SU-DHL-6 (cell line): ENCODE results near the gene SCAMP2.

Experiments used
- H2AFZ ChIP-seq: fragments of 200-600 bp; sonication (generic); 2 replicates; pipeline ENCODE4 v1.6.1; 2014; ENCODE audit warnings: low read depth, mild to moderate bottlenecking, moderate library complexity, mixed read lengths, antibody characterized with exemption, low read length; ENCODE audit not compliant: severe bottlenecking
- H3F3A ChIP-seq: fragments of 200-600 bp; shearing (Covaris generic); 2 replicates; pipeline ENCODE4 v1.6.0; 2016; ENCODE audit warnings: antibody characterized with exemption, mild to moderate bottlenecking; ENCODE audit not compliant: insufficient read depth
- H3K27ac ChIP-seq: fragments of 200-600 bp; sonication (generic); 2 replicates; pipeline ENCODE4 v1.5.1; 2016; ENCODE audit warnings: low read depth, mild to moderate bottlenecking, low read length, moderate library complexity, mixed read lengths
- H3K27me3 ChIP-seq: fragments of 200-600 bp; sonication (generic), shearing (Covaris generic); 2 replicates; pipeline ENCODE4 v1.6.0; 2014; ENCODE audit warnings: mild to moderate bottlenecking, low read length
- H3K36me3 ChIP-seq: fragments of 200-600 bp; sonication (generic); 2 replicates; pipeline ENCODE4 v1.6.1; 2014; ENCODE audit warnings: mild to moderate bottlenecking, low read length, mixed read lengths
- H3K4me2 ChIP-seq: fragments of 300-600, 200-600 bp; shearing (Covaris generic), sonication (generic); 2 replicates; pipeline ENCODE4 v1.6.0; 2014; ENCODE audit warnings: low read length, low read depth, mild to moderate bottlenecking; ENCODE audit not compliant: poor library complexity, severe bottlenecking
- H3K4me3 ChIP-seq: fragments of 200-600 bp; sonication (generic); 2 replicates; pipeline ENCODE4 v1.5.1; 2014; ENCODE audit warnings: antibody characterized with exemption, low read length, mild to moderate bottlenecking, mixed read lengths; ENCODE audit not compliant: insufficient read depth, poor library complexity, severe bottlenecking
- H3K79me2 ChIP-seq: fragments of 200-600 bp; sonication (generic); 2 replicates; pipeline ENCODE4 v1.6.1; 2014; ENCODE audit warnings: mild to moderate bottlenecking, low read length, moderate library complexity; ENCODE audit not compliant: insufficient read depth
- H3K9ac ChIP-seq: fragments of 200-600 bp; sonication (generic); 2 replicates; pipeline ENCODE4 v1.7.0; 2014; ENCODE audit warnings: mild to moderate bottlenecking, low read length
- H3K9me2 ChIP-seq: fragments of 200-600 bp; sonication (generic); replicated peaks from 2 replicates; pipeline ENCODE4 v1.6.1; 2014; ENCODE audit warnings: low read length; ENCODE audit not compliant: insufficient read depth
- H3K9me3 ChIP-seq: fragments of 200-600 bp; sonication (generic); 2 replicates; pipeline ENCODE4 v1.6.1; 2014; ENCODE audit warnings: low read length, mixed read lengths; ENCODE audit not compliant: insufficient read depth
- H4K20me1 ChIP-seq: fragments of 200-600 bp; sonication (generic); 2 replicates; pipeline ENCODE4 v1.6.1; 2014; ENCODE audit warnings: low read depth, mild to moderate bottlenecking, antibody characterized with exemption, low read length, moderate library complexity, mixed read lengths
- EZH2phosphoT487 ChIP-seq: fragments of 200-600 bp; sonication (generic), shearing (Covaris generic); conservative IDR thresholded peaks from 2 replicates; pipeline ENCODE4 v1.6.1; 2018; ENCODE audit warnings: mild to moderate bottlenecking, antibody characterized with exemption, low read length, moderate library complexity, mixed read lengths
- TF ChIP-seq, protein P1 (sequence below): fragments of 200-600 bp; sonication (generic); IDR thresholded peaks from one replicate; pipeline ENCODE4 v1.5.1; 2017; ENCODE audit warnings: antibody characterized with exemption, mild to moderate bottlenecking, low read length, moderate library complexity; ENCODE audit not compliant: insufficient read depth, poor library complexity, severe bottlenecking

SCAMP2 gene

DNA sequence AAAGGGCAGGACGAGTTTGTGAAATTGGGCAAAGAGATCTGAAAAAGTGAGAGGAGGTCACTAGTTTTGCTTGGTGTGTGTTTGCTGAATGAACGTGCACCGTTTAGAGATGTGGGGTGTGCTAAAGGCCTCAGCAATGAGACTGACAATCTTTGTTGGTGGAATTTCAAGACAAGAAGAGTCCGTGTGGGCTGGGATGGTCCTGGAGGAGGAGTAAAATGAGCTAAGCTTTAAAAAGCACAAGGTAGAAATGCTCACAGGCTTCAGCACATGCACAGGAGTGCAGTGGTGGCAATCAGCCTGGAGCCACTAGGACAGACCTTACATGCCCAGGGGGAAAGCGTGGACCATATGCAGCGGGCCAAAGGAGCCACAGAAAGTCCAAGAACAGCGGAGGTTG lies 48.2 kb downstream of the SCAMP2 start:
- Histone ChIP-seq H3F3A (no peaks in the 10 kb centered on the region), H3K4me3 (no peak overlapping the region), H4K20me1 (no peaks in the 10 kb centered on the region), H3K27ac (no peak overlapping the region), H3K9me2 (no peaks in the 10 kb centered on the region), H3K9me3 (no peaks in the 10 kb centered on the region), H3K9ac (no peak overlapping the region), H3K27me3 (no peaks in the 10 kb centered on the region), H3K4me2 (no peak overlapping the region), H3K79me2 (no peaks in the 10 kb centered on the region), H2AFZ (no peak overlapping the region), H3K36me3 (no peaks in the 10 kb centered on the region)
- TF ChIP-seq EZH2phosphoT487, result no peak
- TF ChIP-seq, protein P1, sequence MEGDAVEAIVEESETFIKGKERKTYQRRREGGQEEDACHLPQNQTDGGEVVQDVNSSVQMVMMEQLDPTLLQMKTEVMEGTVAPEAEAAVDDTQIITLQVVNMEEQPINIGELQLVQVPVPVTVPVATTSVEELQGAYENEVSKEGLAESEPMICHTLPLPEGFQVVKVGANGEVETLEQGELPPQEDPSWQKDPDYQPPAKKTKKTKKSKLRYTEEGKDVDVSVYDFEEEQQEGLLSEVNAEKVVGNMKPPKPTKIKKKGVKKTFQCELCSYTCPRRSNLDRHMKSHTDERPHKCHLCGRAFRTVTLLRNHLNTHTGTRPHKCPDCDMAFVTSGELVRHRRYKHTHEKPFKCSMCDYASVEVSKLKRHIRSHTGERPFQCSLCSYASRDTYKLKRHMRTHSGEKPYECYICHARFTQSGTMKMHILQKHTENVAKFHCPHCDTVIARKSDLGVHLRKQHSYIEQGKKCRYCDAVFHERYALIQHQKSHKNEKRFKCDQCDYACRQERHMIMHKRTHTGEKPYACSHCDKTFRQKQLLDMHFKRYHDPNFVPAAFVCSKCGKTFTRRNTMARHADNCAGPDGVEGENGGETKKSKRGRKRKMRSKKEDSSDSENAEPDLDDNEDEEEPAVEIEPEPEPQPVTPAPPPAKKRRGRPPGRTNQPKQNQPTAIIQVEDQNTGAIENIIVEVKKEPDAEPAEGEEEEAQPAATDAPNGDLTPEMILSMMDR, result no peak

DNA sequence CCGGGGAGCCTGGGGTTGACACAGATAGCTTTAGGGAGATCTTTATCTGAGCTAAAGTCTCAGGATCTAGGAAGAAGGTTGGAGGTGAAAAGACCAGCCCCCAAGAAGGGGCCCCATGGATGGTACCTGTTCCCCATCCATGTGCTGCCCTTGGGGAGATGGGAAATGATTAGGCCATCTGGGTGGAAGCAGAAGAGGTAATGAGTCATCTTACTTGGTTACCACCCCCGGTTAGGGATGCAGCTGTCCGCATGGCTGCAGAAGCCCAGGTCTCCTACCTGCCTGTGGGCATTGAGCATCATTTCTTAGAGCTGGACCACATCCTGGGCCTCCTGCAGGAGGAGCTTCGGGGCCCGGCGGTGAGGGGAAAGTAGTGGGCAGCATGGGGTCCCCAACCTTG lies 49.8 kb downstream of the SCAMP2 start:
- no peaks in the 10 kb centered on the region for H3K9me3 ChIP-seq
- no peak overlapping the region for H3K4me3 ChIP-seq
- H3K4me2 ChIP-seq, result no peak overlapping the region
- no peaks in the 10 kb centered on the region for H3K36me3 ChIP-seq
- H3K9ac ChIP-seq, result no peak overlapping the region
- TF ChIP-seq, protein P1, result no peak
- TF ChIP-seq EZH2phosphoT487, result no peak
- no peak overlapping the region for H3K27ac ChIP-seq
- no peak overlapping the region for H2AFZ ChIP-seq
- H4K20me1 ChIP-seq, result no peaks in the 10 kb centered on the region
- no peaks in the 10 kb centered on the region for H3F3A ChIP-seq
- no peaks in the 10 kb centered on the region for H3K27me3 ChIP-seq
- H3K9me2 ChIP-seq, result no peaks in the 10 kb centered on the region
- no peaks in the 10 kb centered on the region for H3K79me2 ChIP-seq

DNA sequence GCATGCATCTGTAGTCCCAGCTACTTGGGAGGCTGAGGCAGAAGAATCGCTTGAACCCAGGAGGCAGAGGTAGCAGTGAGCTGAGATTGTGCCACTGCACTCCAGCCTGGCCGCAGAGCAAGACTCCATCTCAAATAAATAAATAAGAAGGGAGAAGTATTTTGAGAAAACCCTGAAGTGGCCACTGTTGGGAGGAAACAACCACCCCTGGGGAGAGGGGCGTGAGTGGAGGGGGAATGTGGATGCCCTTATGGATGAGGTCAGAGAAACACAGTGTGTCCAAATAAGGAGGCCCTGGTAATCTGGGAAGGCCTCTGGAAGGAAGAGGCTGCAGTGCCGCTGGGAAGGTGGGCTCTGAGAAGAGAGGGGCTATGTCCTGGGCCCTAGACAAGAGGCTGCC lies 50.9 kb downstream of the SCAMP2 start:
- H3K4me3 ChIP-seq, result no peak overlapping the region
- no peak overlapping the region for H3K27ac ChIP-seq
- H3K36me3 ChIP-seq, result no peaks in the 10 kb centered on the region
- H3K9me3 ChIP-seq, result no peaks in the 10 kb centered on the region
- H3K79me2 ChIP-seq, result no peaks in the 10 kb centered on the region
- H3K9ac ChIP-seq, result no peak overlapping the region
- no peak overlapping the region for H2AFZ ChIP-seq
- no peak for TF ChIP-seq EZH2phosphoT487
- TF ChIP-seq, protein P1, result no peak
- no peaks in the 10 kb centered on the region for H3K27me3 ChIP-seq
- H4K20me1 ChIP-seq, result no peaks in the 10 kb centered on the region
- H3F3A ChIP-seq, result no peaks in the 10 kb centered on the region
- H3K4me2 ChIP-seq, result no peak overlapping the region
- no peaks in the 10 kb centered on the region for H3K9me2 ChIP-seq
